K562 (cell line): ENCODE results near the gene USP43. TPM values are rescaled to one million over a fixed set of nuclear protein-coding genes. Genes with fewer than 3 reads are reported as not detected.
A peak's percentile ranks its signal among the peaks of the same experiment; 100 is the strongest.

ENCODE experiments used
- ATAC-seq: fragments of 200-7000 bp; cut with Tn5 transposase; 3 replicates; pipeline ENCODE4 v1.9.1; 2020; ENCODE audit warnings: moderate library complexity
- BruUV-seq: library from RNA; stranded (reverse); fragments of 400-500 nt; replicated peaks from 2 replicates; lab custom pipeline; 2021; lab: Mats Ljungman, UMichigan
- CTCF ChIA-PET: fragments of 300-600 bp; formaldehyde crosslinking; extraction: SDS; loops from one replicate; lab custom pipeline; 2021; ENCODE audit warnings: low intra/inter-chr PET ratio; lab: Yijun Ruan, JAX
- POLR2A ChIA-PET: fragments of 300-600, 350-650 bp; sonication (Branson Sonifier 250); formaldehyde crosslinking; extraction: SDS; loops from one replicate; lab custom pipeline; 2021; ENCODE audit warnings: antibody characterized with exemption, inconsistent platforms; lab: Yijun Ruan, JAX
- DNase-seq, 4 experiments: peaks; one replicate each; pipeline versions ENCODE4 v3.0.0 to v3.0.0-alpha.2; 2011 to 2018; ENCODE audit warnings: low spot score in 3 of 4, mixed read lengths in 3 of 4; ENCODE audit errors: extremely low read depth in 1 of 4
- FAIRE-seq: peaks from 2 replicates; lab custom pipeline; 2011; peaks lifted over from hg19 to GRCh38; lab: Jason Lieb, UNC
- H2AFZ ChIP-seq: 2 replicates; pipeline ENCODE4 v1.6.0; 2011; ENCODE audit warnings: low read depth, low read length, control low read depth, inconsistent platforms
- H3K27ac ChIP-seq: fragments of 200-600 bp; 3 replicates; pipeline ENCODE4 v1.8.0; 2011; ENCODE audit warnings: low read depth, mild to moderate bottlenecking, control low read depth, inconsistent platforms, low read length, moderate library complexity, mixed read lengths; ENCODE audit errors: extremely low read depth
- H3K27me3 ChIP-seq, 2 experiments: fragments of 300-600 bp in 1 of 2; 2 replicates in 1 of 2; 3 replicates in 1 of 2; pipeline versions ENCODE4 v1.6.0 to v1.8.0; 2011; ENCODE audit warnings: inconsistent platforms in 2 of 2, low read length in 2 of 2, mild to moderate bottlenecking in 1 of 2, mixed read lengths in 1 of 2, moderate library complexity in 1 of 2; ENCODE audit not compliant: control insufficient read depth in 2 of 2, insufficient read depth in 2 of 2
- H3K36me3 ChIP-seq: fragments of 300-600 bp; 3 replicates; pipeline ENCODE4 v1.8.0; 2011; ENCODE audit warnings: mild to moderate bottlenecking, low read length, inconsistent platforms; ENCODE audit not compliant: control insufficient read depth, insufficient read depth
- H3K4me1 ChIP-seq, 2 experiments: fragments of 200-600 bp in 1 of 2; replicated peaks in 1 of 2; 2 replicates in 1 of 2; 3 replicates in 1 of 2; pipeline versions ENCODE4 v1.5.1 to v1.8.0; 2011; ENCODE audit warnings: inconsistent platforms in 2 of 2, low read length in 2 of 2, mild to moderate bottlenecking in 1 of 2, mixed read lengths in 1 of 2, moderate library complexity in 1 of 2; ENCODE audit not compliant: control insufficient read depth in 2 of 2, insufficient read depth in 2 of 2
- H3K4me2 ChIP-seq: 2 replicates; pipeline ENCODE4 v1.6.1; 2011; ENCODE audit warnings: low read length, control low read depth, inconsistent platforms, mixed read lengths; ENCODE audit not compliant: insufficient read depth
- H3K4me3 ChIP-seq: fragments of 200-600 bp; sonication (generic), shearing (Covaris generic); 2 replicates; pipeline ENCODE4 v1.5.1; 2016; ENCODE audit warnings: control low read depth, inconsistent platforms
- H3K79me2 ChIP-seq: fragments of 200-600 bp; 3 replicates; pipeline ENCODE4 v1.8.0; 2011; ENCODE audit warnings: low read length, inconsistent platforms; ENCODE audit not compliant: control insufficient read depth, insufficient read depth
- H3K9ac ChIP-seq, 2 experiments: 2 replicates each; pipeline versions ENCODE4 v1.6.0 to v1.6.1; 2011; ENCODE audit warnings: low read depth in 2 of 2, low read length in 2 of 2, control low read depth in 1 of 2, inconsistent platforms in 1 of 2, mild to moderate bottlenecking in 1 of 2, mixed read lengths in 1 of 2; ENCODE audit not compliant: insufficient read depth in 1 of 2
- H3K9me1 ChIP-seq: one replicate; pipeline ENCODE4 v1.6.0; 2011; ENCODE audit warnings: inconsistent platforms, mild to moderate bottlenecking, low read length, moderate library complexity; ENCODE audit not compliant: control insufficient read depth, insufficient read depth
- H3K9me3 ChIP-seq: replicated peaks from 2 replicates; pipeline ENCODE4 v1.5.1; 2011; ENCODE audit warnings: low read depth, low read length, inconsistent platforms; ENCODE audit not compliant: control insufficient read depth, insufficient read depth
- H4K20me1 ChIP-seq: replicated peaks from 2 replicates; pipeline ENCODE4 v1.6.1; 2011; ENCODE audit warnings: low read length, inconsistent platforms, mixed read lengths; ENCODE audit not compliant: control insufficient read depth, insufficient read depth
- KLF16 ChIP-seq: IDR thresholded peaks from 2 replicates; pipeline ENCODE4 v1.6.1; 2016; ENCODE audit warnings: antibody characterized with exemption
- MEF2D ChIP-seq: conservative IDR thresholded peaks from 2 replicates; pipeline ENCODE4 v1.6.1; 2016; ENCODE audit warnings: low read depth, missing genetic modification characterization, missing compliant biosample characterization
- PHB2 ChIP-seq: fragments of 450-650 bp; IDR thresholded peaks from 2 replicates; pipeline ENCODE4 v1.6.1; 2017; ENCODE audit warnings: low read depth
- RAD21 ChIP-seq, 2 experiments: fragments of 250-450 bp in 1 of 2; fragments of 450-650 bp in 1 of 2; sonication (Bioruptor Pico) in 1 of 2; formaldehyde crosslinking in 1 of 2; IDR thresholded peaks in 1 of 2; conservative IDR thresholded peaks in 1 of 2; 2 replicates each; pipeline versions ENCODE4 v1.4.0 to v1.8.0; 2020 to 2022; ENCODE audit warnings: mild to moderate bottlenecking in 2 of 2, moderate library complexity in 1 of 2
- SMC3 ChIP-seq: conservative IDR thresholded peaks from 2 replicates; pipeline ENCODE4 v1.6.1; 2011; ENCODE audit warnings: low read depth, low read length, improper control_type of control experiment; ENCODE audit not compliant: insufficient read depth
- WGBS: fragments of 100-300 bp; shearing (Covaris generic); methylation state at CpG from one replicate; pipeline ENCODE4 v1.1.6; 2016; ENCODE audit warnings: low coverage, mixed read lengths; ENCODE audit not compliant: insufficient coverage; ENCODE audit errors: missing lambda C conversion rate; 5-methylcytosine and 5-hydroxymethylcytosine counted together
- in situ Hi-C: fragments of 300-500 bp; cut with MboI; formaldehyde crosslinking; loops from 4 replicates; pipeline ENCODE4 v1.15.0; 2018; ENCODE audit warnings: inconsistent platforms, mixed read lengths
- intact Hi-C: fragments of 100-400 bp; cut with micrococcal nuclease; formaldehyde crosslinking; loops from 2 replicates; pipeline ENCODE4 v1.14.2; 2022
- polyA plus RNA-seq, 8 experiments: library from polyadenylated mRNA; depleted of rRNA in 4 of 8; stranded (reverse) in 5 of 8; unstranded in 3 of 8; fragments of >200 nt; fragmentation: Nextera tagmentation in 2 of 8; fragmentation: Illumina TruSeq in 1 of 8; extraction: Ambion mirVana in 2 of 8; extraction: Trizol in 1 of 8; gene quantifications; 2 replicates each; pipeline versions ENCODE4 v1.2.1 to v1.2.3, GENCODE V29; 2011 to 2014; ENCODE audit warnings: inconsistent platforms in 1 of 8, missing spikeins in 1 of 8
- total RNA-seq, 7 experiments: library from RNA; depleted of rRNA in 6 of 7; stranded (reverse); fragments of >200 nt in 6 of 7; fragmentation: Illumina TruSeq in 2 of 7; extraction: Trizol in 2 of 7; gene quantifications; 2 replicates each; pipeline versions ENCODE4 v1.2.1 to v1.2.3, GENCODE V29; 2011 to 2021; ENCODE audit warnings: low replicate concordance in 1 of 7
- TF ChIP-seq, protein P1 (sequence below): sonication (generic); formaldehyde crosslinking; IDR thresholded peaks from 2 replicates; pipeline ENCODE4 v1.9.0; 2022; ENCODE audit warnings: mild to moderate bottlenecking, missing genetic modification reagents
- TF ChIP-seq, protein P2 (sequence below): sonication (generic); formaldehyde crosslinking; IDR thresholded peaks from 2 replicates; pipeline ENCODE4 v1.8.0; 2022; ENCODE audit warnings: mild to moderate bottlenecking, missing genetic modification reagents
- TF ChIP-seq, protein P3 (sequence below), 3 experiments: IDR thresholded peaks in 2 of 3; conservative IDR thresholded peaks in 1 of 3; 2 replicates each; pipeline ENCODE4 v1.5.1; 2011 to 2012; ENCODE audit warnings: low read length in 3 of 3, mild to moderate bottlenecking in 3 of 3, control low read depth in 2 of 3, improper control_type of control experiment in 1 of 3, inconsistent platforms in 1 of 3, low read depth in 1 of 3, mixed read lengths in 1 of 3, moderate library complexity in 1 of 3; ENCODE audit not compliant: insufficient read depth in 2 of 3
- TF ChIP-seq, protein P4 (sequence below): fragments of 450-650 bp; formaldehyde crosslinking; IDR thresholded peaks from 2 replicates; pipeline ENCODE4 v1.4.0; 2020; ENCODE audit warnings: mild to moderate bottlenecking, moderate library complexity

USP43 gene
- total and polyA plus RNA-seq, 9 of the 15 experiments (the other 6 are each of a cell fraction or from before 2014, with no cell fraction given), result 0.01 to 0.18 (median 0.06) TPM; not detected in 1

DNA sequence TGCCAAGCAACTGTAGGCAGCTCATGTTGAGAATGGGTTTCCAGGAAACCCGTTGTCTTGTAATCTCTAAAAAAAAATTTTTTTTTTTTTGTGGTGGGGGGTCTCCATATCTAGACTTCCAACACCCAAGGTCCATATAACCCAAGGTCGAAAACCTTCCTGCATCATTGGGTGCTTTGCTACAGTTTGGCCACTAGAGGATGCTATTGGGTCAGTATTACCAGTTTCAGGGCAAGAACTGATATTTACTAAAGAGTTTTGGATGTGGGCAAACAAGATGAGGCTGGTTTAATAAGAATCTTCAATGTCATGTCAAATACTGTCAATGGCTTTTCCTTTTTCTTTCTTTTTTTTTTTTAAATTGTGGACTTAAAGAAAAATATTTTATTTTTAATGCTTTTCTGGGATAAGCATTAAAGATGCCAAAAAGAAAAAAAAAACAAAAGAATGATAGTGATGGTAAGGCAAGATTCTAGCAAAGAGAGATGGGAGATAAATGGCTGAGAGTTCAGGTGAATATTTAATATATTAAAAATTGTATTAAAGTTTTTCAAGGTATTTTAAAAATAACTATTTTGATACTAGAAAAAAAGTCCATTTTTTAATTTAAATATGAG lies 83.8 kb downstream of the USP43 start:
- POLR2A ChIA-PET, result interaction anchor here (0.6 kb wide), 1 partner anchor 39 kb away, joined by 3 read pairs; no protein-coding TSS in a partner anchor
- WGBS, result 0% methylated on average over 2 of the region's 2 CpGs
- Histone ChIP-seq H3K9me1 (no peaks in the 10 kb centered on the region), H3K9ac (no peak overlapping the region), H3K79me2 (no peaks in the 10 kb centered on the region), H2AFZ (no peak overlapping the region), H3K9me3 (no peaks in the 10 kb centered on the region), H3K27ac (no peak overlapping the region), H3K4me2 (no peak overlapping the region), H4K20me1 (no peaks in the 10 kb centered on the region), H3K4me3 (no peak overlapping the region), H3K36me3 (no peaks in the 10 kb centered on the region), H3K4me1 (no peaks in the 10 kb centered on the region), H3K27me3 (no peaks in the 10 kb centered on the region; a peak in 1 of 5 replicates)
- intact Hi-C loops, result no loop called here
- peak; percentile 42 to 47 (median 44) for DNase-seq
- peak; percentile 47; the same call in 1 of the 3 replicates for ATAC-seq
- CTCF ChIA-PET, result interaction anchor here (0.6 to 1.4 kb wide), 3 partner anchors 30 to 1635 kb away, joined by 3 to 4 read pairs (median 3); no protein-coding TSS in a partner anchor
- BruUV-seq, result no TSS peak
- FAIRE-seq, result peak; percentile 40
- in situ Hi-C loops, result no loop called here
- TF ChIP-seq SMC3 (peak; percentile 26; the same call in 1 of the 2 replicates), PHB2 (no peak), KLF16 (peak; percentile 66; the same call in 1 of the 2 replicates), RAD21 (CRISPR knock-in tag; conservative IDR thresholded peaks at IDR 0.05 in 1 of 2, IDR thresholded peaks at IDR 0.05 in 1 of 2) (peak; percentile 33 to 64; a peak in 3 of 4 replicates), MEF2D (no peak)
- TF ChIP-seq, protein P1, sequence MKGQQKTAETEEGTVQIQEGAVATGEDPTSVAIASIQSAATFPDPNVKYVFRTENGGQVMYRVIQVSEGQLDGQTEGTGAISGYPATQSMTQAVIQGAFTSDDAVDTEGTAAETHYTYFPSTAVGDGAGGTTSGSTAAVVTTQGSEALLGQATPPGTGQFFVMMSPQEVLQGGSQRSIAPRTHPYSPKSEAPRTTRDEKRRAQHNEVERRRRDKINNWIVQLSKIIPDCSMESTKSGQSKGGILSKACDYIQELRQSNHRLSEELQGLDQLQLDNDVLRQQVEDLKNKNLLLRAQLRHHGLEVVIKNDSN (CRISPR knock-in tag), result no peak
- TF ChIP-seq, protein P2, sequence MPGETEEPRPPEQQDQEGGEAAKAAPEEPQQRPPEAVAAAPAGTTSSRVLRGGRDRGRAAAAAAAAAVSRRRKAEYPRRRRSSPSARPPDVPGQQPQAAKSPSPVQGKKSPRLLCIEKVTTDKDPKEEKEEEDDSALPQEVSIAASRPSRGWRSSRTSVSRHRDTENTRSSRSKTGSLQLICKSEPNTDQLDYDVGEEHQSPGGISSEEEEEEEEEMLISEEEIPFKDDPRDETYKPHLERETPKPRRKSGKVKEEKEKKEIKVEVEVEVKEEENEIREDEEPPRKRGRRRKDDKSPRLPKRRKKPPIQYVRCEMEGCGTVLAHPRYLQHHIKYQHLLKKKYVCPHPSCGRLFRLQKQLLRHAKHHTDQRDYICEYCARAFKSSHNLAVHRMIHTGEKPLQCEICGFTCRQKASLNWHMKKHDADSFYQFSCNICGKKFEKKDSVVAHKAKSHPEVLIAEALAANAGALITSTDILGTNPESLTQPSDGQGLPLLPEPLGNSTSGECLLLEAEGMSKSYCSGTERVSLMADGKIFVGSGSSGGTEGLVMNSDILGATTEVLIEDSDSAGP (CRISPR knock-in tag), result no peak
- TF ChIP-seq, protein P3, sequence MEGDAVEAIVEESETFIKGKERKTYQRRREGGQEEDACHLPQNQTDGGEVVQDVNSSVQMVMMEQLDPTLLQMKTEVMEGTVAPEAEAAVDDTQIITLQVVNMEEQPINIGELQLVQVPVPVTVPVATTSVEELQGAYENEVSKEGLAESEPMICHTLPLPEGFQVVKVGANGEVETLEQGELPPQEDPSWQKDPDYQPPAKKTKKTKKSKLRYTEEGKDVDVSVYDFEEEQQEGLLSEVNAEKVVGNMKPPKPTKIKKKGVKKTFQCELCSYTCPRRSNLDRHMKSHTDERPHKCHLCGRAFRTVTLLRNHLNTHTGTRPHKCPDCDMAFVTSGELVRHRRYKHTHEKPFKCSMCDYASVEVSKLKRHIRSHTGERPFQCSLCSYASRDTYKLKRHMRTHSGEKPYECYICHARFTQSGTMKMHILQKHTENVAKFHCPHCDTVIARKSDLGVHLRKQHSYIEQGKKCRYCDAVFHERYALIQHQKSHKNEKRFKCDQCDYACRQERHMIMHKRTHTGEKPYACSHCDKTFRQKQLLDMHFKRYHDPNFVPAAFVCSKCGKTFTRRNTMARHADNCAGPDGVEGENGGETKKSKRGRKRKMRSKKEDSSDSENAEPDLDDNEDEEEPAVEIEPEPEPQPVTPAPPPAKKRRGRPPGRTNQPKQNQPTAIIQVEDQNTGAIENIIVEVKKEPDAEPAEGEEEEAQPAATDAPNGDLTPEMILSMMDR (IDR thresholded peaks at IDR 0.05 in 2 of 3, conservative IDR thresholded peaks at IDR 0.05 in 1 of 3; ENCODE audit: insufficient read depth in 2 of 3, low read depth in 1 of 3, low read length in 3 of 3), result peak; percentile 71 to 89 (median 76)
- TF ChIP-seq, protein P4, sequence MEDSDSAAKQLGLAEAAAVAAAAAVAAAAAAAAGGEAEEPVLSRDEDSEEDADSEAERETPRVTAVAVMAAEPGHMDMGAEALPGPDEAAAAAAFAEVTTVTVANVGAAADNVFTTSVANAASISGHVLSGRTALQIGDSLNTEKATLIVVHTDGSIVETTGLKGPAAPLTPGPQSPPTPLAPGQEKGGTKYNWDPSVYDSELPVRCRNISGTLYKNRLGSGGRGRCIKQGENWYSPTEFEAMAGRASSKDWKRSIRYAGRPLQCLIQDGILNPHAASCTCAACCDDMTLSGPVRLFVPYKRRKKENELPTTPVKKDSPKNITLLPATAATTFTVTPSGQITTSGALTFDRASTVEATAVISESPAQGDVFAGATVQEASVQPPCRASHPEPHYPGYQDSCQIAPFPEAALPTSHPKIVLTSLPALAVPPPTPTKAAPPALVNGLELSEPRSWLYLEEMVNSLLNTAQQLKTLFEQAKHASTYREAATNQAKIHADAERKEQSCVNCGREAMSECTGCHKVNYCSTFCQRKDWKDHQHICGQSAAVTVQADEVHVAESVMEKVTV (CRISPR knock-in tag), result 0 out of 2 replicates have a peak, but pooled peaks have one; percentile 36
